ENCODE data around the gene SMC5.

DNA sequence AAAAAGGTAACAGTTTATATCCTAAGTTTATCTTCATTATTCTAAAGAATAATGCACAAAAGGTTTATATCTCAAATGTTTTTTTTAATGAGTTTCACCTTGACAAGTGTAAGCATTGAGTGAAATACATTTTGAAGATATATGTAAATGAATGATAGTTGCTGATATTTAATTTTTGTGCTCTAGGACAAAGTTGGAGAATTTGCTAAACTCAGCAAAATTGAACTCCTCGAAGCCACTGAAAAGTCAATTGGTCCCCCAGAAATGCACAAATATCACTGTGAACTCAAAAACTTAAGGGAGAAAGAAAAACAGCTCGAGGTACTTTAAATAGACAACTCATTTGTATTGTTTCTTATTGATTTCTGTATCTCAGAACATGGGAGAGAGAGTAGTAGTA, 19.5 kb downstream of the SMC5 start:
- TF ChIP-seq, protein P1, sequence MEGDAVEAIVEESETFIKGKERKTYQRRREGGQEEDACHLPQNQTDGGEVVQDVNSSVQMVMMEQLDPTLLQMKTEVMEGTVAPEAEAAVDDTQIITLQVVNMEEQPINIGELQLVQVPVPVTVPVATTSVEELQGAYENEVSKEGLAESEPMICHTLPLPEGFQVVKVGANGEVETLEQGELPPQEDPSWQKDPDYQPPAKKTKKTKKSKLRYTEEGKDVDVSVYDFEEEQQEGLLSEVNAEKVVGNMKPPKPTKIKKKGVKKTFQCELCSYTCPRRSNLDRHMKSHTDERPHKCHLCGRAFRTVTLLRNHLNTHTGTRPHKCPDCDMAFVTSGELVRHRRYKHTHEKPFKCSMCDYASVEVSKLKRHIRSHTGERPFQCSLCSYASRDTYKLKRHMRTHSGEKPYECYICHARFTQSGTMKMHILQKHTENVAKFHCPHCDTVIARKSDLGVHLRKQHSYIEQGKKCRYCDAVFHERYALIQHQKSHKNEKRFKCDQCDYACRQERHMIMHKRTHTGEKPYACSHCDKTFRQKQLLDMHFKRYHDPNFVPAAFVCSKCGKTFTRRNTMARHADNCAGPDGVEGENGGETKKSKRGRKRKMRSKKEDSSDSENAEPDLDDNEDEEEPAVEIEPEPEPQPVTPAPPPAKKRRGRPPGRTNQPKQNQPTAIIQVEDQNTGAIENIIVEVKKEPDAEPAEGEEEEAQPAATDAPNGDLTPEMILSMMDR (conservative IDR thresholded peaks at IDR 0.05; ENCODE audit: low read length) = no peak
- TF ChIP-seq EZH2phosphoT487 (IDR thresholded peaks at IDR 0.05; ENCODE audit: borderline replicate concordance) = no peak

Measured in Loucy (cell line).